Measurements from ENCODE around the gene ANKK1.

Gene ANKK1

GRCh38 chr11:113400631-113401230, 13.2 kb downstream of the ANKK1 start:
- TF ChIP-seq ZFX (IDR thresholded peaks at IDR 0.05) (no peak), CTCF (conservative IDR thresholded peaks at IDR 0.05) (no peak)

GRCh38 chr11:113401718-113402117, 14.1 kb downstream of the ANKK1 start:
- H3K27ac ChIP-seq = no peak overlapping the region
- no peak for TF ChIP-seq CTCF (conservative IDR thresholded peaks at IDR 0.05)

More at GRCh38 chr11:113400631-113401230, 13.2 kb downstream of the ANKK1 start:
- no peak overlapping the region for H3K27ac ChIP-seq

GRCh38 chr11:113404859-113405430, 17.4 kb downstream of the ANKK1 start:
- H3K27ac ChIP-seq = no peak overlapping the region
- TF ChIP-seq CTCF (conservative IDR thresholded peaks at IDR 0.05) (no peak), ZFX (IDR thresholded peaks at IDR 0.05) (no peak)

GRCh38 chr11:113405724-113406478, 18.3 kb downstream of the ANKK1 start:
- TF ChIP-seq CTCF (conservative IDR thresholded peaks at IDR 0.05) (no peak), ZFX (IDR thresholded peaks at IDR 0.05) (no peak)
- H3K27ac ChIP-seq = no peak overlapping the region

- no peak for TF ChIP-seq CTCF (conservative IDR thresholded peaks at IDR 0.05)
- TF ChIP-seq ZFX (IDR thresholded peaks at IDR 0.05) = no peak
- H3K27ac ChIP-seq = no peak overlapping the region
These were observed 19.6 kb downstream of the ANKK1 start for GRCh38 chr11:113407163-113407562.

- TF ChIP-seq ZFX (IDR thresholded peaks at IDR 0.05) = no peak
- no peak for TF ChIP-seq CTCF (conservative IDR thresholded peaks at IDR 0.05)
- H3K27ac ChIP-seq = no peak overlapping the region
These were observed 20.6 kb downstream of the ANKK1 start for GRCh38 chr11:113408206-113408605.

- no peak for TF ChIP-seq ZFX (IDR thresholded peaks at IDR 0.05)
- no peak for TF ChIP-seq CTCF (conservative IDR thresholded peaks at IDR 0.05)
- no peak overlapping the region for H3K27ac ChIP-seq
These were observed 21.3 kb downstream of the ANKK1 start for GRCh38 chr11:113408887-113409286.
